Fibroblast of skin of back (primary cell): ENCODE measurements around the gene MTA3.
A peak's percentile ranks its signal among the peaks of the same experiment; 100 is the strongest.
"Not testable (repeated sequence)": the region's sequence is repeated elsewhere in the genome, so short reads cannot be mapped to it uniquely, and the experiment has no call there.

ENCODE experiments used
- DNase-seq: peaks from one replicate; pipeline ENCODE4 v3.0.0-alpha.2; 2013

The MTA3 gene

GRCh38 chr2:42567806-42568400, 529 bp upstream of the MTA3 start:
- peak; percentile 12 for DNase-seq

GRCh38 chr2:42569116-42569711, 782 bp downstream of the MTA3 start:
- peak; percentile 42 for DNase-seq

- no peak for DNase-seq
These were observed 1.5 kb downstream of the MTA3 start for GRCh38 chr2:42569883-42570282.

- no peak for DNase-seq
These were observed 4.1 kb downstream of the MTA3 start for GRCh38 chr2:42572297-42573081.

- no peak for DNase-seq
These were observed 4.8 kb downstream of the MTA3 start for GRCh38 chr2:42573256-42573655.

GRCh38 chr2:42575458-42576064, 7.1 kb downstream of the MTA3 start:
- DNase-seq = no peak

- no peak for DNase-seq
These were observed 10.2 kb downstream of the MTA3 start for GRCh38 chr2:42578621-42579020.

- no peak for DNase-seq
These were observed 12.8 kb downstream of the MTA3 start for GRCh38 chr2:42581257-42581656.

- DNase-seq = not testable (repeated sequence)
These were observed 16.2 kb downstream of the MTA3 start for GRCh38 chr2:42584628-42585027.

GRCh38 chr2:42585779-42586178, 17.3 kb downstream of the MTA3 start:
- no peak for DNase-seq

GRCh38 chr2:42587526-42588117, 19.2 kb downstream of the MTA3 start:
- DNase-seq = no peak

- DNase-seq = no peak
These were observed 19.7 kb downstream of the MTA3 start for GRCh38 chr2:42588121-42588520.

- no peak for DNase-seq
These were observed 21.7 kb downstream of the MTA3 start for GRCh38 chr2:42590176-42590575.

- no peak for DNase-seq
These were observed 24.9 kb downstream of the MTA3 start for GRCh38 chr2:42593282-42593681.

GRCh38 chr2:42598656-42599055, 30.2 kb downstream of the MTA3 start:
- DNase-seq = no peak

- peak; percentile 22 for DNase-seq
These were observed 32.6 kb downstream of the MTA3 start for GRCh38 chr2:42601076-42601475.

GRCh38 chr2:42602218-42602875, 33.9 kb downstream of the MTA3 start:
- DNase-seq = no peak

- no peak for DNase-seq
These were observed 34.4 kb downstream of the MTA3 start for GRCh38 chr2:42602876-42603219.

- not testable (repeated sequence) for DNase-seq
These were observed 36.0 kb downstream of the MTA3 start for GRCh38 chr2:42604341-42604867.

- not testable (repeated sequence) for DNase-seq
These were observed 37.7 kb downstream of the MTA3 start for GRCh38 chr2:42606166-42606565.

- DNase-seq = no peak
These were observed 38.7 kb downstream of the MTA3 start for GRCh38 chr2:42607101-42607637.
